ENCODE data around the gene JPH4.

JPH4 gene

GRCh38 chr14:23545740-23546365, 32.7 kb downstream of the JPH4 start:
- Histone ChIP-seq H3K4me2 (ENCODE audit: low read length) (no peak overlapping the region), H3K9me2 (replicated peaks; ENCODE audit: control insufficient read depth, low read length) (no peaks in the 10 kb centered on the region), H3K4me3 (ENCODE audit: low read length) (no peak overlapping the region), H3K4me1 (ENCODE audit: control insufficient read depth, low read length) (peaks cover 13% of the 10 kb centered on the region), H3F3A (ENCODE audit: control insufficient read depth, insufficient read depth) (no peaks in the 10 kb centered on the region), H3K79me2 (ENCODE audit: control insufficient read depth, low read length) (no peaks in the 10 kb centered on the region), H4K20me1 (ENCODE audit: control insufficient read depth, insufficient read depth, low read depth, low read length) (no peaks in the 10 kb centered on the region), H3K9me3 (ENCODE audit: control insufficient read depth, insufficient read depth, low read length) (no peaks in the 10 kb centered on the region), H3K27me3 (ENCODE audit: control insufficient read depth, low read length) (peaks cover 13% of the 10 kb centered on the region), H3K36me3 (ENCODE audit: control insufficient read depth, low read length) (no peaks in the 10 kb centered on the region), H3K27ac (ENCODE audit: low read depth, low read length) (no peak overlapping the region)
- TF ChIP-seq CTCF (IDR thresholded peaks at IDR 0.05; ENCODE audit: low read depth, low read length, poor library complexity, severe bottlenecking), result no peak
- TF ChIP-seq EZH2phosphoT487 (IDR thresholded peaks at IDR 0.05; ENCODE audit: borderline replicate concordance, low read length), result no peak

GRCh38 chr14:23544511-23545447, 33.8 kb downstream of the JPH4 start:
- no peaks in the 10 kb centered on the region for H3K9me2 ChIP-seq (replicated peaks; ENCODE audit: control insufficient read depth, low read length)
- no peak for TF ChIP-seq EZH2phosphoT487 (IDR thresholded peaks at IDR 0.05; ENCODE audit: borderline replicate concordance, low read length)

GRCh38 chr14:23543403-23543802, 35.2 kb downstream of the JPH4 start:
- Histone ChIP-seq H3K27ac (ENCODE audit: low read depth, low read length) (no peak overlapping the region), H3K9me2 (replicated peaks; ENCODE audit: control insufficient read depth, low read length) (no peaks in the 10 kb centered on the region), H3K9me3 (ENCODE audit: control insufficient read depth, insufficient read depth, low read length) (no peaks in the 10 kb centered on the region), H3F3A (ENCODE audit: control insufficient read depth, insufficient read depth) (no peaks in the 10 kb centered on the region), H3K79me2 (ENCODE audit: control insufficient read depth, low read length) (no peaks in the 10 kb centered on the region), H4K20me1 (ENCODE audit: control insufficient read depth, insufficient read depth, low read depth, low read length) (no peaks in the 10 kb centered on the region), H3K4me2 (ENCODE audit: low read length) (no peak overlapping the region), H3K4me1 (ENCODE audit: control insufficient read depth, low read length) (peaks cover 6% of the 10 kb centered on the region), H3K4me3 (ENCODE audit: low read length) (no peak overlapping the region), H3K36me3 (ENCODE audit: control insufficient read depth, low read length) (no peaks in the 10 kb centered on the region), H3K27me3 (ENCODE audit: control insufficient read depth, low read length) (peaks cover 2% of the 10 kb centered on the region; the same call in 1 of the 2 replicates)
- TF ChIP-seq EZH2phosphoT487 (IDR thresholded peaks at IDR 0.05; ENCODE audit: borderline replicate concordance, low read length) (no peak), CTCF (IDR thresholded peaks at IDR 0.05; ENCODE audit: low read depth, low read length, poor library complexity, severe bottlenecking) (no peak)

More at GRCh38 chr14:23544511-23545447, 33.8 kb downstream of the JPH4 start:
- Histone ChIP-seq H3F3A (ENCODE audit: control insufficient read depth, insufficient read depth) (no peaks in the 10 kb centered on the region), H3K9me3 (ENCODE audit: control insufficient read depth, insufficient read depth, low read length) (no peaks in the 10 kb centered on the region), H3K4me3 (ENCODE audit: low read length) (no peak overlapping the region), H3K4me1 (ENCODE audit: control insufficient read depth, low read length) (peaks cover 6% of the 10 kb centered on the region), H3K27me3 (ENCODE audit: control insufficient read depth, low read length) (peaks cover 8% of the 10 kb centered on the region), H3K4me2 (ENCODE audit: low read length) (no peak overlapping the region), H4K20me1 (ENCODE audit: control insufficient read depth, insufficient read depth, low read depth, low read length) (no peaks in the 10 kb centered on the region), H3K79me2 (ENCODE audit: control insufficient read depth, low read length) (no peaks in the 10 kb centered on the region), H3K27ac (ENCODE audit: low read depth, low read length) (no peak overlapping the region), H3K36me3 (ENCODE audit: control insufficient read depth, low read length) (no peaks in the 10 kb centered on the region)

- H3K4me2 ChIP-seq (ENCODE audit: low read length), result no peak overlapping the region
- TF ChIP-seq EZH2phosphoT487 (IDR thresholded peaks at IDR 0.05; ENCODE audit: borderline replicate concordance, low read length), result no peak
- TF ChIP-seq CTCF (IDR thresholded peaks at IDR 0.05; ENCODE audit: low read depth, low read length, poor library complexity, severe bottlenecking), result no peak
- peaks cover 6% of the 10 kb centered on the region for H3K4me1 ChIP-seq (ENCODE audit: control insufficient read depth, low read length)
Measured at GRCh38 chr14:23542261-23542660, 36.3 kb downstream of the JPH4 start.

More at GRCh38 chr14:23542261-23542660, 36.3 kb downstream of the JPH4 start:
- Histone ChIP-seq H4K20me1 (ENCODE audit: control insufficient read depth, insufficient read depth, low read depth, low read length) (no peaks in the 10 kb centered on the region), H3K9me3 (ENCODE audit: control insufficient read depth, insufficient read depth, low read length) (no peaks in the 10 kb centered on the region), H3K27ac (ENCODE audit: low read depth, low read length) (no peak overlapping the region), H3K4me3 (ENCODE audit: low read length) (no peak overlapping the region), H3K27me3 (ENCODE audit: control insufficient read depth, low read length) (no peaks in the 10 kb centered on the region), H3K79me2 (ENCODE audit: control insufficient read depth, low read length) (no peaks in the 10 kb centered on the region), H3F3A (ENCODE audit: control insufficient read depth, insufficient read depth) (no peaks in the 10 kb centered on the region), H3K36me3 (ENCODE audit: control insufficient read depth, low read length) (no peaks in the 10 kb centered on the region), H3K9me2 (replicated peaks; ENCODE audit: control insufficient read depth, low read length) (no peaks in the 10 kb centered on the region)
